ENCODE results near the gene SH3RF2.
"Not testable (repeated sequence)": the region's sequence is repeated elsewhere in the genome, so short reads cannot be mapped to it uniquely, and the experiment has no call there.

Gene SH3RF2

GRCh38 chr5:145947581-145947980 is 11.2 kb downstream of the SH3RF2 start:
- no peak overlapping the region for H3K27ac ChIP-seq
- H3K9me3 ChIP-seq (ENCODE audit: low read depth, low read length): no peaks in the 10 kb centered on the region
- TF ChIP-seq FOXP2 (optimal IDR thresholded peaks at IDR 0.05; ENCODE audit: control extremely low read depth, extremely low read length, insufficient read depth): no peak
- no peak for TF ChIP-seq EZH2 (IDR thresholded peaks at IDR 0.05)
- no peak for TF ChIP-seq POLR2AphosphoS5 (IDR thresholded peaks at IDR 0.05; ENCODE audit: borderline replicate concordance, low read depth, low read length)
- no peak for DNase-seq (ENCODE audit: low read depth, low spot score)
- no peaks in the 10 kb centered on the region for H3K36me3 ChIP-seq (ENCODE audit: insufficient read depth, low read length)
- no peak overlapping the region for H3K4me3 ChIP-seq
- no peak overlapping the region for H3K9ac ChIP-seq (ENCODE audit: insufficient read length)

DNA sequence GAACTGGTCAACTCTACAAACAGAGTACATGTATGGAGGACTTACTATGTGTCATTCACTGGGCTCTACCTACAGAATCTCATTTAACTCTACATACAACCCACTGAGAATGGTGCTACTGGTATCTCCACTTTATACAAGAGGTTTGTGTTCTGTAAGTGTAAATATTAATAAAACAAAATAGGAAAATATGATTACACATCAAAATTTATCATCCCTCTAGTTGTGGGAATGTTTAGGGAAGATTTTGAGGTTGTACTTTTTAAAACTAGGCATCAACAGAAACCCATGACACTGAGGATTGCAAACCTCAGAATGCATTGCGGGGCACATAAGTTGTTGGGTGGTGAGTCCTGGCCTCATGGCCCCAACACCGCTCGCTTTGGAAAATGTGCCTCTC is 11.7 kb downstream of the SH3RF2 start:
- Histone ChIP-seq H3K9ac (ENCODE audit: insufficient read length) (no peak overlapping the region), H3K36me3 (ENCODE audit: insufficient read depth, low read length) (no peaks in the 10 kb centered on the region), H3K9me3 (ENCODE audit: low read depth, low read length) (no peaks in the 10 kb centered on the region), H3K27ac (no peak overlapping the region), H3K4me3 (no peak overlapping the region)
- DNase-seq (ENCODE audit: low read depth, low spot score): no peak
- TF ChIP-seq FOXP2 (optimal IDR thresholded peaks at IDR 0.05; ENCODE audit: control extremely low read depth, extremely low read length, insufficient read depth) (no peak), EZH2 (IDR thresholded peaks at IDR 0.05) (no peak), POLR2AphosphoS5 (IDR thresholded peaks at IDR 0.05; ENCODE audit: borderline replicate concordance, low read depth, low read length) (no peak)

DNA sequence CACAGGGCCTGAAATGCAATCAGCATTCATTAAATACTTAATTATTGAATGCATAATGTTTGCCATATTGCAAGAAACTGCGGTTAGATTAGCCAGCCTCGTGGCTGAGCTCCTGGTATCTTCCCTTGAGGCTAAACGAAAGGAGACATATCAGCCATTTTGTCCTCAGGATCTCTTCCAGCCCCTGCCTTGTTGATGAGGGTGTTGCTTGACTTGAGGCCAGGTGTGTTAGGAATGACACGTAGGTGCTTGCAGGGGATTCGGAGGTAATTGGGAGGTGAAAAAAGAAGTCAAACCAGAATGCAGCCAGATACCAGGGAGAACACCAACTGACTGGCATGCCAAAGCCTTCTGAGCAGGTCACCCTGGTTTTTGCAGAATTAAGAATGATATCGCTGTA is 12.5 kb downstream of the SH3RF2 start:
- Histone ChIP-seq H3K9ac (ENCODE audit: insufficient read length) (no peak overlapping the region), H3K9me3 (ENCODE audit: low read depth, low read length) (no peaks in the 10 kb centered on the region), H3K27ac (no peak overlapping the region), H3K4me3 (no peak overlapping the region), H3K36me3 (ENCODE audit: insufficient read depth, low read length) (no peaks in the 10 kb centered on the region)
- TF ChIP-seq EZH2 (IDR thresholded peaks at IDR 0.05): no peak
- DNase-seq (ENCODE audit: low read depth, low spot score): no peak

- H3K27ac ChIP-seq: no peak overlapping the region
- no peak for TF ChIP-seq EZH2 (IDR thresholded peaks at IDR 0.05)
- no peak for TF ChIP-seq POLR2AphosphoS5 (IDR thresholded peaks at IDR 0.05; ENCODE audit: borderline replicate concordance, low read depth, low read length)
- no peak for TF ChIP-seq FOXP2 (optimal IDR thresholded peaks at IDR 0.05; ENCODE audit: control extremely low read depth, extremely low read length, insufficient read depth)
- H3K9ac ChIP-seq (ENCODE audit: insufficient read length): no peak overlapping the region
- H3K36me3 ChIP-seq (ENCODE audit: insufficient read depth, low read length): no peaks in the 10 kb centered on the region
- DNase-seq (ENCODE audit: low read depth, low spot score): no peak
- H3K9me3 ChIP-seq (ENCODE audit: low read depth, low read length): no peaks in the 10 kb centered on the region
- no peak overlapping the region for H3K4me3 ChIP-seq
Observed at GRCh38 chr5:145949474-145949873, 13.1 kb downstream of the SH3RF2 start.

DNA sequence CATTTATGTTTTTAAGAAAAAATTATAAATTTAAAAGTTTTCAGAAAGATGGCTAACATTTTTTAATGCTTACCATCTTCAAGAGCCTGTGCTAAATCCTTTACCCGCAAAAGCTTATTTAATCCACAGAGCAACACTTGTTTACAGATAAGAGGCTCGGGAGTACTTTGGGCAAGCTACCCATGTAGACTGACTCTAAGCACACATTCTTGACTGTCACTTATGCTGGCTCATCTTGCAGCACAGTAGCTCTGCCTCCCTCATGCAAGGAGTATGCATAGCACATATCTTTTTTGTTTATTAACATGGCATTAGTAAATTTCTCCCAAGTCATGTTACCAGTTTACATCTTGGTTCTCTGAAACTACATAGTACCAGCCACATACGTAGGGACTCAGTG is 14.7 kb downstream of the SH3RF2 start:
- Histone ChIP-seq H3K9ac (ENCODE audit: insufficient read length) (no peak overlapping the region), H3K4me3 (no peak overlapping the region), H3K9me3 (ENCODE audit: low read depth, low read length) (no peaks in the 10 kb centered on the region), H3K27ac (no peak overlapping the region), H3K36me3 (ENCODE audit: insufficient read depth, low read length) (no peaks in the 10 kb centered on the region)
- no peak for DNase-seq (ENCODE audit: low read depth, low spot score)
- no peak for TF ChIP-seq FOXP2 (optimal IDR thresholded peaks at IDR 0.05; ENCODE audit: control extremely low read depth, extremely low read length, insufficient read depth)
- no peak for TF ChIP-seq POLR2AphosphoS5 (IDR thresholded peaks at IDR 0.05; ENCODE audit: borderline replicate concordance, low read depth, low read length)
- no peak for TF ChIP-seq EZH2 (IDR thresholded peaks at IDR 0.05)

GRCh38 chr5:145953202-145953601 is 16.8 kb downstream of the SH3RF2 start:
- H3K27ac ChIP-seq: no peak overlapping the region
- no peaks in the 10 kb centered on the region for H3K9me3 ChIP-seq (ENCODE audit: low read depth, low read length)
- H3K4me3 ChIP-seq: no peak overlapping the region
- DNase-seq (ENCODE audit: low read depth, low spot score): no peak
- H3K9ac ChIP-seq (ENCODE audit: insufficient read length): no peak overlapping the region
- no peak for TF ChIP-seq FOXP2 (optimal IDR thresholded peaks at IDR 0.05; ENCODE audit: control extremely low read depth, extremely low read length, insufficient read depth)
- no peak for TF ChIP-seq EZH2 (IDR thresholded peaks at IDR 0.05)
- TF ChIP-seq POLR2AphosphoS5 (IDR thresholded peaks at IDR 0.05; ENCODE audit: borderline replicate concordance, low read depth, low read length): no peak
- no peaks in the 10 kb centered on the region for H3K36me3 ChIP-seq (ENCODE audit: insufficient read depth, low read length)

DNA sequence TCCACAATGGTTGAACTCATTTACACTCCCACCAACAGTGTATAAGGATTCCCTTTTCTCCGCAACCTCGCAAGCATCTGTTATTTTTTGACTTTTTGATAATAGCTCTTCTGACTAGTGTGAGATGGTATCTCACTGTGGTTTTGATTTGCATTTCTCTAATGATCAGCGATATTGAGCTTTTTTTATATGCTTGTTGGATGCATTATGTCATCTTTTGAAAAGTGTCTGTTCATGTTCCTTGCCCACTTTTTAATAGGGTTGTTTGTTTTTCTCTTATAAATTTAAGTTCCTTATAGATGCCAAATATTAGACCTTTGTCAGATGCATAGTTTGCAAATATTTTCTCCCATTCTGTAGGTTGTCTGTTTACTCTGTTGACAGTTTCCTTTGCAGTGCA is 17.8 kb downstream of the SH3RF2 start:
- not testable (repeated sequence) for DNase-seq (ENCODE audit: low read depth, low spot score); H3K4me3 ChIP-seq; H3K36me3 ChIP-seq (ENCODE audit: insufficient read depth, low read length); H3K9ac ChIP-seq (ENCODE audit: insufficient read length); H3K27ac ChIP-seq; H3K9me3 ChIP-seq (ENCODE audit: low read depth, low read length)

- H3K4me3 ChIP-seq: no peak overlapping the region
Observed at GRCh38 chr5:145957388-145957787, 21.0 kb downstream of the SH3RF2 start.

GRCh38 chr5:145958436-145958835 is 22.1 kb downstream of the SH3RF2 start:
- no peak overlapping the region for H3K27ac ChIP-seq
- H3K4me3 ChIP-seq: no peak overlapping the region
- H3K9me3 ChIP-seq (ENCODE audit: low read depth, low read length): no peaks in the 10 kb centered on the region
- TF ChIP-seq FOXP2 (optimal IDR thresholded peaks at IDR 0.05; ENCODE audit: control extremely low read depth, extremely low read length, insufficient read depth) (no peak), POLR2AphosphoS5 (IDR thresholded peaks at IDR 0.05; ENCODE audit: borderline replicate concordance, low read depth, low read length) (no peak), EZH2 (IDR thresholded peaks at IDR 0.05) (no peak)
- no peak for DNase-seq (ENCODE audit: low read depth, low spot score)
- H3K9ac ChIP-seq (ENCODE audit: insufficient read length): no peak overlapping the region
- no peaks in the 10 kb centered on the region for H3K36me3 ChIP-seq (ENCODE audit: insufficient read depth, low read length)

More at GRCh38 chr5:145957388-145957787, 21.0 kb downstream of the SH3RF2 start:
- no peaks in the 10 kb centered on the region for H3K36me3 ChIP-seq (ENCODE audit: insufficient read depth, low read length)
- no peak for TF ChIP-seq EZH2 (IDR thresholded peaks at IDR 0.05)
- TF ChIP-seq POLR2AphosphoS5 (IDR thresholded peaks at IDR 0.05; ENCODE audit: borderline replicate concordance, low read depth, low read length): no peak
- TF ChIP-seq FOXP2 (optimal IDR thresholded peaks at IDR 0.05; ENCODE audit: control extremely low read depth, extremely low read length, insufficient read depth): no peak
- H3K9me3 ChIP-seq (ENCODE audit: low read depth, low read length): no peaks in the 10 kb centered on the region
- H3K27ac ChIP-seq: no peak overlapping the region
- no peak overlapping the region for H3K9ac ChIP-seq (ENCODE audit: insufficient read length)
- DNase-seq (ENCODE audit: low read depth, low spot score): no peak
